Posterior vena cava (tissue), 2 donors: Measurements from ENCODE around the gene RGS6. TPM values are rescaled to one million over a fixed set of nuclear protein-coding genes. Genes with fewer than 3 reads are reported as not detected.

Experiments
- DNase-seq: peaks from one replicate; pipeline ENCODE4 v3.0.0-alpha.2; 2020; ENCODE audit warnings: low spot score
- intact Hi-C, 2 donors: fragments of 100-400 bp; cut with DNase I; formaldehyde crosslinking; loops; one replicate each; pipeline versions ENCODE4 v1.14.1 to v1.14.2; 2022 to 2023
- total RNA-seq, 2 donors: library from RNA; stranded (reverse); fragmentation: NEBNext Ultra II Directional; extraction: Animal tissue kit (Norgen Biotek cat#: 25700); gene quantifications; one replicate each; pipeline ENCODE4 v1.2.1, GENCODE V29; 2021
- donor health status: DM: yes; HTN: yes; CAD: no.
- donor health status: DM: yes; HTN: yes; CAD: no.

RGS6 gene
- total RNA-seq, 2 donors from 2014 or later, result 1.1 to 2.0 TPM

GRCh38 chr14:72000907-72001306, 68.7 kb downstream of the RGS6 start:
- no peak for DNase-seq
- intact Hi-C loops, result no loop called here

- intact Hi-C loops, result no loop called here
Observed at GRCh38 chr14:72002731-72003130, 70.5 kb downstream of the RGS6 start.

GRCh38 chr14:72008666-72009065, 76.4 kb downstream of the RGS6 start:
- intact Hi-C loops, result no loop called here

More at GRCh38 chr14:72002731-72003130, 70.5 kb downstream of the RGS6 start:
- DNase-seq, result no peak

GRCh38 chr14:72010474-72010873, 78.2 kb downstream of the RGS6 start:
- DNase-seq, result no peak

More at GRCh38 chr14:72008666-72009065, 76.4 kb downstream of the RGS6 start:
- no peak for DNase-seq

GRCh38 chr14:72013721-72014345, 81.6 kb downstream of the RGS6 start:
- intact Hi-C loops, result no loop called here
- DNase-seq, result no peak

More at GRCh38 chr14:72010474-72010873, 78.2 kb downstream of the RGS6 start:
- intact Hi-C loops, result no loop called here

- intact Hi-C loops, result no loop called here
- no peak for DNase-seq
Observed at GRCh38 chr14:72014486-72014885, 82.3 kb downstream of the RGS6 start.

GRCh38 chr14:72017290-72017689, 85.1 kb downstream of the RGS6 start:
- intact Hi-C loops, result no loop called here
- DNase-seq, result no peak

GRCh38 chr14:72023128-72024042, 91.2 kb downstream of the RGS6 start:
- no peak for DNase-seq
- intact Hi-C loops, result no loop called here

GRCh38 chr14:72024043-72024407, 91.8 kb downstream of the RGS6 start:
- DNase-seq, result no peak
- intact Hi-C loops, result no loop called here

- DNase-seq, result no peak
- intact Hi-C loops, result no loop called here
Observed at GRCh38 chr14:72024504-72024903, 92.3 kb downstream of the RGS6 start.

- no peak for DNase-seq
- intact Hi-C loops, result no loop called here
Observed at GRCh38 chr14:72026536-72026935, 94.3 kb downstream of the RGS6 start.

- DNase-seq, result no peak
- intact Hi-C loops, result no loop called here
Observed at GRCh38 chr14:72027061-72027460, 94.8 kb downstream of the RGS6 start.

- DNase-seq, result no peak
- intact Hi-C loops, result no loop called here
Observed at GRCh38 chr14:72033365-72033764, 101.1 kb downstream of the RGS6 start.

- intact Hi-C loops, result no loop called here
- DNase-seq, result no peak
Observed at GRCh38 chr14:72040528-72040927, 108.3 kb downstream of the RGS6 start.

- DNase-seq, result no peak
- intact Hi-C loops, result no loop called here
Observed at GRCh38 chr14:72045271-72045670, 113.0 kb downstream of the RGS6 start.

- no peak for DNase-seq
- intact Hi-C loops, result no loop called here
Observed at GRCh38 chr14:72045885-72046284, 113.7 kb downstream of the RGS6 start.

- intact Hi-C loops, result no loop called here
- DNase-seq, result no peak
Observed at GRCh38 chr14:72049462-72049861, 117.2 kb downstream of the RGS6 start.

GRCh38 chr14:72052356-72052755, 120.1 kb downstream of the RGS6 start:
- intact Hi-C loops, result no loop called here

GRCh38 chr14:72053651-72054050, 121.4 kb downstream of the RGS6 start:
- intact Hi-C loops, result loop anchor here in 1 of 2 donors (1.0 kb wide), 1 partner anchor 14 kb away; no protein-coding TSS in a partner anchor
- no peak for DNase-seq

More at GRCh38 chr14:72052356-72052755, 120.1 kb downstream of the RGS6 start:
- no peak for DNase-seq

GRCh38 chr14:72054911-72055310, 122.7 kb downstream of the RGS6 start:
- intact Hi-C loops, result no loop called here
- DNase-seq, result no peak
